Thyroid gland (tissue), 4 donors: ENCODE results near the gene ECT2L. TPM values are rescaled to one million over a fixed set of nuclear protein-coding genes. Genes with fewer than 3 reads are reported as not detected.

Experiments
- DNase-seq, 2 donors: peaks; one replicate each; pipeline ENCODE4 v3.0.0-alpha.2; 2019
- H3K27ac ChIP-seq, 3 donors: fragments of 200-600 bp; sonication (generic); 1 replicate in 2 of 3; 2 replicates in 1 of 3; pipeline ENCODE4 v1.5.1; 2016 to 2019; ENCODE audit warnings: mild to moderate bottlenecking in 1 of 3, moderate library complexity in 1 of 3
- H3K27me3 ChIP-seq: fragments of 200-600 bp; sonication (generic); one replicate; pipeline ENCODE4 v1.5.1; 2019
- H3K36me3 ChIP-seq, 2 donors: fragments of 200-600 bp; sonication (generic); one replicate each; pipeline ENCODE4 v1.5.1; 2016 to 2019
- H3K4me1 ChIP-seq, 2 donors: fragments of 200-600 bp; sonication (generic); one replicate each; pipeline ENCODE4 v1.5.1; 2017 to 2019
- H3K4me3 ChIP-seq, 3 donors: fragments of 200-600 bp; sonication (generic); replicated peaks in 1 of 3; 1 replicate in 2 of 3; 2 replicates in 1 of 3; pipeline ENCODE4 v1.5.1; 2016; ENCODE audit warnings: mild to moderate bottlenecking in 1 of 3
- H3K9me3 ChIP-seq: fragments of 200-600 bp; sonication (generic); one replicate; pipeline ENCODE4 v1.5.1; 2017
- POLR2A ChIP-seq, 2 donors: fragments of 450-650 bp; IDR thresholded peaks; one replicate each; pipeline ENCODE4 v1.6.1; 2017; ENCODE audit warnings: antibody characterized with exemption in 2 of 2, mild to moderate bottlenecking in 2 of 2, moderate library complexity in 1 of 2
- WGBS, 2 donors: methylation state at CpG; one replicate each; pipeline ENCODE4 v1.1.5; 2017; 5-methylcytosine and 5-hydroxymethylcytosine counted together
- intact Hi-C: fragments of 100-400 bp; cut with DNase I; formaldehyde crosslinking; loops from one replicate; pipeline ENCODE4 v1.15.1; 2023
- total RNA-seq, 4 donors: library from RNA; depleted of rRNA; stranded (reverse); fragments of >200 nt; gene quantifications; one replicate each; pipeline ENCODE4 v1.2.3, GENCODE V29; 2016
- TF ChIP-seq, protein P1 (sequence below), 6 experiments: fragments of 200-600 bp in 3 of 6; fragments of 450-650 bp in 3 of 6; sonication (generic) in 3 of 6; IDR thresholded peaks; one replicate each; pipeline ENCODE4 v1.5.1; 2016 to 2019; ENCODE audit warnings: antibody characterized with exemption in 6 of 6, mild to moderate bottlenecking in 2 of 6, inconsistent platforms in 1 of 6, moderate library complexity in 1 of 6

Gene ECT2L
- total RNA-seq, result 1 to 10 TPM in 1 of 4 donors, under 1 TPM in 3; 0.11 to 8.7 (median 0.16) TPM

DNA sequence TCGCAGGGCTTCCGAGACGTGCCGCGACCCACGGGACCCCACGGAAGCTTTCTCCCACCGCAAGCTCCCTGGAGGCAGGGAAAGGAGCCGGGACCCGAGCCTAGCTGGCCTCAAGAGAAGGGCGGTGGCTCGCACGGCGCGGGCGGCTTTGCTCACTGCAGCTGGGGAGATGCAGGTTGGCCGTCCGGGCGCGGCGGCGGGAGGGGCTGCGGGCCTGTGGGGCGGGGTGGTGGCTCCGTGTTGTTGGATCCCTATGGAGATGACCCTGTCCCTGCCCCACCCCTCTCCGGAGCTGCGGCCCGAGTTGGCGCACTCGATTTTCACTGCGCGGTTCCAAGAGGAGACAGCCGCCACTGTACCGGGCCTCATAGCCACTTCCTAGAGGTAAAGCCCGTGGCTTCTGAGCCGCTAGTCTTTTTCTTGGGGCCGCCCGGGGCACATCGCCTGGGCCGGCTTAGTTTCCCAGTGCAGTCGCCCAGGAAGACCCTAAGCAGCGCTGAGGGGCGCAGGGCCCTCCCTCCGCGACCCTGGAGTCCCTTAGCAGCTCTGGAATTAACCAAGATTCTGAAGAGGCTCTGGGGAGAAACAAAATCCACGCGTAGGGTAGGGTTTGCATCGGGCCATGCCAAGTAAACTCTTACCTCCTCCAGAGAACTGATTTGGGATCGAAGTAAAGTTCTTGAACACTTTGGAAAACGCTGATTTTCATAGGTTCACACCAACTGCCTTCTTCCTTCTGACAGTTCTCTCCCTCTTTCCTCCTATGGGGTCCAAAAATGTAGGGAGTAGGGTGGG lies at the start of gene ECT2L:
TSS of gene ECT2L (plus strand) at position 279 of the 795 bp plus-strand sequence. CDS start 17,188 bp downstream, outside the sequence.
- Histone ChIP-seq H3K27ac (peak within 1 kb of the TSS in 1 of 3 donors; percentile 35), H3K27me3 (no peaks in the 10 kb centered on the region), H3K4me1 (no peaks in the 10 kb centered on the region), H3K4me3 (peak within 1 kb of the TSS in 1 of 3 donors; percentile 19), H3K9me3 (no peaks in the 10 kb centered on the region), H3K36me3 (peaks cover 3 to 7% of the 10 kb centered on the region in 2 donors)
- DNase-seq, result peak; percentile 62 to 66
- TF ChIP-seq POLR2A (IDR thresholded peaks at IDR 0.05), result no peak
- TF ChIP-seq, protein P1, sequence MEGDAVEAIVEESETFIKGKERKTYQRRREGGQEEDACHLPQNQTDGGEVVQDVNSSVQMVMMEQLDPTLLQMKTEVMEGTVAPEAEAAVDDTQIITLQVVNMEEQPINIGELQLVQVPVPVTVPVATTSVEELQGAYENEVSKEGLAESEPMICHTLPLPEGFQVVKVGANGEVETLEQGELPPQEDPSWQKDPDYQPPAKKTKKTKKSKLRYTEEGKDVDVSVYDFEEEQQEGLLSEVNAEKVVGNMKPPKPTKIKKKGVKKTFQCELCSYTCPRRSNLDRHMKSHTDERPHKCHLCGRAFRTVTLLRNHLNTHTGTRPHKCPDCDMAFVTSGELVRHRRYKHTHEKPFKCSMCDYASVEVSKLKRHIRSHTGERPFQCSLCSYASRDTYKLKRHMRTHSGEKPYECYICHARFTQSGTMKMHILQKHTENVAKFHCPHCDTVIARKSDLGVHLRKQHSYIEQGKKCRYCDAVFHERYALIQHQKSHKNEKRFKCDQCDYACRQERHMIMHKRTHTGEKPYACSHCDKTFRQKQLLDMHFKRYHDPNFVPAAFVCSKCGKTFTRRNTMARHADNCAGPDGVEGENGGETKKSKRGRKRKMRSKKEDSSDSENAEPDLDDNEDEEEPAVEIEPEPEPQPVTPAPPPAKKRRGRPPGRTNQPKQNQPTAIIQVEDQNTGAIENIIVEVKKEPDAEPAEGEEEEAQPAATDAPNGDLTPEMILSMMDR (IDR thresholded peaks at IDR 0.05), result no peak
- WGBS, 2 donors, result 5 to 12% methylated on average over 32 to 45 of the region's 50 CpGs
- intact Hi-C loops, result no loop called here

DNA sequence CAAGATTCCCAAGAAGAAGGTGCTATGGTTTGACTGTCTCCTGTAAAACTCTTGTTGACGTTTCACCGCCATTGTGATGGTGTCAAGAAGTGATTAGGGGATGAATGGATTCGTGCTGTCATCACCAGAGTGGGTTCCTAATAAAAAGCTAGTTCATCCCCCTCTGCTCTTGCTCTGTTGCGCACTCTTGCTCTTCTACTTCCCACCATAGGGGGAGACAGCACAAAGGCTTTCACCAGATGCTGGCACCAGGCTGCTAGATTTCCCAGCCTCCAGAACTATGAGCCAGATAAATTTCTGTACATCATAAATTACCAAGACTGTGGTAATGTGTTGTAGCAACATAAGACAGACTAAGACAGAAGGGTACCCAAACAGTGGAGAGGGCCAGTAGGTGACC lies 43.9 kb upstream of the ECT2L start:
- TF ChIP-seq, protein P1 (IDR thresholded peaks at IDR 0.05), result no peak
- no peak for TF ChIP-seq POLR2A (IDR thresholded peaks at IDR 0.05)
- Histone ChIP-seq H3K4me1 (no peaks in the 10 kb centered on the region), H3K27ac (no peak overlapping the region), H3K36me3 (no peaks in the 10 kb centered on the region), H3K27me3 (no peaks in the 10 kb centered on the region), H3K9me3 (no peaks in the 10 kb centered on the region), H3K4me3 (no peak overlapping the region)
- intact Hi-C loops, result no loop called here
- WGBS, 2 donors, result 93 to 96% methylated on average over 4 of the region's 4 CpGs
- no peak for DNase-seq

DNA sequence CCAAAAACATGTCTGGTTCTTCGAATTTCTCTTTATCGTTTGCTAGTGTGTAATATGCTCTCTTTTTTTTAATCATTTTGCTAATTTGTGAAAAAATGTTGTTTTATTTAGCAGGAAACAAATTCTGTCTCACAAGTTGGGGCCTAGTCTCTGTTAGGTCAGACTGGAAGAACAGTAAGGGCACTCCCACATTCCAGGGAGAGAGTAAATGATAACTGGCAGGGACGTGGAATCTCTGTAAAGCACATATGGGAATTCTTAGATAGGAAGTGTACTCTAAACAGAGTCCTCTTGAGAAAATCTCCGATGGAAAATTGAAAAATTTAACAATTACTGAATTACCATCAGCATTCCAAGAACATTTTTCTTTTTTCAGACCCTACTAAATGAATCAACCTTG lies 38.8 kb upstream of the ECT2L start:
- TF ChIP-seq, protein P1 (IDR thresholded peaks at IDR 0.05), result no peak
- TF ChIP-seq POLR2A (IDR thresholded peaks at IDR 0.05), result no peak
- WGBS, 2 donors, result 72 to 79% methylated on average over 4 of the region's 4 CpGs

DNA sequence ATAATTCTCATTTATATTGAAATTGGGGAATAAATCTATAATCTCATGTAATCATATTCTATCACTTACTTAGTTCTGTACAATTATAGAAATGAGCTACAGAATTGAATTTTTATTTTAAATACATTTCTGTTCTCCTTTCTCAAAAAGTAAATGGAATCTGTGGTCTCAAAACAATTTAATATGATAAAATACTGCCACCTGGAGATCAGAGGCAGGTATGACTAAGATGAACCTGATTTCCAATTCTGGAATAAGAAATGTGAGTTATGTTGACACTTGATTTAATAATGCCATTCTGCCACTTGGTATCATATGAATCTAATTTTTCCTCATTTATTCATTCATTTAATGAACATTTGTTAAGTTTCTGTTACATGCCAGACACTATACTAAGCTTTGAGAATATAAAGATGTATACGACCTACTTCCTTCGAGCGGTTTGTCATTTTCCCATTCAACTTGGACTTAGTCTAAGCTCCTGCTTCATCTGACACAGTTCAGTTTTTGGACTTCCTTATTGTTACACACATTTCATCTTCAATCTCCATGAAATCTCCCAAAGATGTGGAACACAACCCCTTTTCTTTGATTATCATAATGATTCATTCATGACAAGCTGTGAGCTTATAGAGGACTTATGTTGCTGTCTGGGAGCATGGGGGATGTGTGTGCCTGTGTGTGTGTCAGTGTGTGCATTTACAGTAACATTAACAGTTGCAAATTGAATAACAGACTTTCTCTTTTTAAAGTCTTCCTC lies 29.8 kb upstream of the ECT2L start:
- Histone ChIP-seq H3K27ac (no peak overlapping the region), H3K36me3 (no peaks in the 10 kb centered on the region), H3K4me1 (no peaks in the 10 kb centered on the region), H3K9me3 (no peaks in the 10 kb centered on the region), H3K4me3 (no peak overlapping the region), H3K27me3 (no peaks in the 10 kb centered on the region)
- WGBS, 2 donors, result 97 to 99% methylated on average over 3 of the region's 3 CpGs
- no peak for TF ChIP-seq POLR2A (IDR thresholded peaks at IDR 0.05)
- TF ChIP-seq, protein P1 (IDR thresholded peaks at IDR 0.05), result peak in 5 of 6 experiments; percentile 29 to 78 (median 68)
- no peak for DNase-seq
- intact Hi-C loops, result loop anchor here (5.0 to 10.0 kb wide), 3 partner anchors 74 to 341 kb away; no protein-coding TSS in a partner anchor

More for the DNA sequence above, 38.8 kb upstream of the ECT2L start:
- H3K9me3 ChIP-seq, result no peaks in the 10 kb centered on the region
- H3K4me3 ChIP-seq, result no peak overlapping the region
- no peaks in the 10 kb centered on the region for H3K36me3 ChIP-seq
- H3K27ac ChIP-seq, result no peak overlapping the region
- no peaks in the 10 kb centered on the region for H3K4me1 ChIP-seq
- intact Hi-C loops, result no loop called here
- no peaks in the 10 kb centered on the region for H3K27me3 ChIP-seq
- no peak for DNase-seq
